GM18507 (cell line): ENCODE results near the gene HEATR3.

Experiments used
- DNase-seq: peaks from one replicate; pipeline ENCODE4 v3.0.0; 2011; ENCODE audit warnings: low read depth; ENCODE audit not compliant: insufficient read length; ENCODE audit errors: extremely low spot score
- FAIRE-seq: peaks from 2 replicates; lab custom pipeline; 2011; peaks lifted over from hg19 to GRCh38; lab: Jason Lieb, UNC

Gene HEATR3

GRCh38 chr16:50146479-50147435, 81.0 kb downstream of the HEATR3 start:
- no peak for FAIRE-seq
- no peak for DNase-seq

- DNase-seq (no peak), FAIRE-seq (no peak)
Measured at GRCh38 chr16:50151322-50151721, 85.6 kb downstream of the HEATR3 start.

GRCh38 chr16:50151756-50152155, 86.0 kb downstream of the HEATR3 start:
- FAIRE-seq (no peak), DNase-seq (no peak)

GRCh38 chr16:50152351-50152806, 86.6 kb downstream of the HEATR3 start:
- no peak for FAIRE-seq

GRCh38 chr16:50152807-50153595, 87.2 kb downstream of the HEATR3 start, which contains the start of gene TENT4B:
Gene TENT4B, plus strand, starts transcription at chr16:50153306. Its CDS starts 316 bp downstream, at chr16:50153622.
- peak; percentile 94 for DNase-seq
- FAIRE-seq, result peak; percentile 85

More at GRCh38 chr16:50152351-50152806, 86.6 kb downstream of the HEATR3 start:
- DNase-seq, result peak; percentile 56

- DNase-seq, result no peak
- no peak for FAIRE-seq
Measured at GRCh38 chr16:50153596-50154419, 88.0 kb downstream of the HEATR3 start.

- no peak for DNase-seq
- no peak for FAIRE-seq
Measured at GRCh38 chr16:50154420-50154950, 88.7 kb downstream of the HEATR3 start.

GRCh38 chr16:50155925-50156324, 90.2 kb downstream of the HEATR3 start:
- FAIRE-seq (no peak), DNase-seq (no peak)
